ENCODE results near the gene WDR12. TPM values are rescaled to one million over a fixed set of nuclear protein-coding genes. Genes with fewer than 3 reads are reported as not detected.

WDR12 gene
- total and polyA plus RNA-seq, 9 of the 15 experiments (the other 6 are each of a cell fraction or from before 2014, with no cell fraction given) = 109 to 554 (median 174) TPM

GRCh38 chr2:202911512-202912341 lies at the start of gene WDR12, which contains the start of gene CARF (continued):
- TF ChIP-seq MGA (IDR thresholded peaks at IDR 0.05) (peak; percentile 68), NR2C2 (CRISPR knock-in tag; IDR thresholded peaks at IDR 0.05) (no peak), NR2C2 (tag; IDR thresholded peaks at IDR 0.05) (peak; percentile 72; the same call in 1 of the 2 replicates), ELF1 (tag; IDR thresholded peaks at IDR 0.05) (peak; percentile 68), CXXC5 (CRISPR knock-in tag; IDR thresholded peaks at IDR 0.05) (peak; percentile 33; the same call in 1 of the 2 replicates), HDAC1 (IDR thresholded peaks at IDR 0.05) (peak in 1 of 2 experiments; percentile 94; a peak in 2 of 4 replicates), RBM22 (IDR thresholded peaks at IDR 0.05; ENCODE audit: low read depth, low read length, poor library complexity, severe bottlenecking) (no peak), HEY1 (CRISPR knock-in tag; IDR thresholded peaks at IDR 0.05; ENCODE audit: borderline replicate concordance) (no peak), PPARD (CRISPR knock-in tag; IDR thresholded peaks at IDR 0.05) (no peak), WHSC1 (IDR thresholded peaks at IDR 0.05; ENCODE audit: low read length) (no peak), ZEB2 (IDR thresholded peaks at IDR 0.05) (no peak), MLX (CRISPR knock-in tag; conservative IDR thresholded peaks at IDR 0.05) (no peak), COPS2 (conservative IDR thresholded peaks at IDR 0.05) (no peak), CSDE1 (IDR thresholded peaks at IDR 0.05) (no peak), GABPB2 (CRISPR knock-in tag; conservative IDR thresholded peaks at IDR 0.05) (no peak), HDAC6 (IDR thresholded peaks at IDR 0.05; ENCODE audit: low read depth, low read length) (no peak), HNRNPUL1 (IDR thresholded peaks at IDR 0.05; ENCODE audit: low read length) (no peak)

Data from K562 (cell line).